C4-2B (cell line): Measurements from ENCODE around the gene MGMT.

ENCODE experiments used
- H3K27ac ChIP-seq: fragments of 450-650 bp; 2 replicates; pipeline ENCODE4 v1.5.1; 2017
- CTCF ChIP-seq: fragments of 450-650 bp; conservative IDR thresholded peaks from 2 replicates; pipeline ENCODE4 v1.5.1; 2017; ENCODE audit warnings: mild to moderate bottlenecking
- ZFX ChIP-seq: fragments of 450-650 bp; IDR thresholded peaks from 2 replicates; pipeline ENCODE4 v1.6.1; 2017

MGMT gene

GRCh38 chr10:129758207-129759021, 291.4 kb downstream of the MGMT start:
- TF ChIP-seq ZFX (no peak), CTCF (no peak)
- H3K27ac ChIP-seq: no peak overlapping the region

- no peak for TF ChIP-seq CTCF
- no peak for TF ChIP-seq ZFX
Measured at GRCh38 chr10:129759214-129760002, 292.4 kb downstream of the MGMT start.

GRCh38 chr10:129760003-129760315, 292.9 kb downstream of the MGMT start:
- no peak for TF ChIP-seq CTCF
- no peak for TF ChIP-seq ZFX
- no peak overlapping the region for H3K27ac ChIP-seq

More at GRCh38 chr10:129759214-129760002, 292.4 kb downstream of the MGMT start:
- no peak overlapping the region for H3K27ac ChIP-seq

- H3K27ac ChIP-seq: no peak overlapping the region
- TF ChIP-seq CTCF: no peak
- TF ChIP-seq ZFX: no peak
Measured at GRCh38 chr10:129760416-129760815, 293.4 kb downstream of the MGMT start.

GRCh38 chr10:129761197-129761972, 294.3 kb downstream of the MGMT start:
- TF ChIP-seq CTCF: no peak
- TF ChIP-seq ZFX: no peak
- H3K27ac ChIP-seq: no peak overlapping the region

- TF ChIP-seq ZFX: no peak
- no peak for TF ChIP-seq CTCF
Measured at GRCh38 chr10:129761981-129762956, 295.2 kb downstream of the MGMT start.

More at GRCh38 chr10:129761981-129762956, 295.2 kb downstream of the MGMT start:
- H3K27ac ChIP-seq: no peak overlapping the region
